Activated T-helper 1 cell treated with anti-CD3 and anti-CD28 coated beads, Interleukin-12 subunit alpha, Interleukin-12 subunit beta, Interleukin-2, Interleukin-4 antibody, amounts not matched to agents 30 ng/mL and 10 ng/mL and 1 ng/mL, durations not matched to agents 14 hours and 24 hours and 36 hours (primary cell): ENCODE measurements around the gene DAPK1. TPM values are rescaled to one million over a fixed set of nuclear protein-coding genes. Genes with fewer than 3 reads are reported as not detected.

Experiments used
- DNase-seq: peaks from one replicate; pipeline ENCODE4 v3.0.0; 2021; ENCODE audit warnings: low spot score
- H3K27ac Mint-ChIP-seq: one replicate; pipeline ENCODE4 v1.8.0; 2021; ENCODE audit warnings: mild to moderate bottlenecking, mixed read lengths
- H3K27me3 Mint-ChIP-seq: one replicate; pipeline ENCODE4 v1.8.0; 2022; ENCODE audit warnings: mild to moderate bottlenecking, moderate library complexity, mixed read lengths; ENCODE audit not compliant: insufficient read depth
- H3K36me3 Mint-ChIP-seq: one replicate; pipeline ENCODE4 v1.8.0; 2021; ENCODE audit warnings: low read depth, mixed read lengths
- H3K4me1 Mint-ChIP-seq: one replicate; pipeline ENCODE4 v1.8.0; 2021; ENCODE audit warnings: low read depth, mixed read lengths
- H3K4me3 Mint-ChIP-seq: one replicate; pipeline ENCODE4 v1.8.0; 2021; ENCODE audit warnings: mild to moderate bottlenecking, moderate library complexity, mixed read lengths
- H3K9me3 Mint-ChIP-seq: one replicate; pipeline ENCODE4 v1.8.0; 2021; ENCODE audit warnings: mixed read lengths
- intact Hi-C: fragments of 100-400 bp; cut with micrococcal nuclease; formaldehyde crosslinking; loops from one replicate; pipeline ENCODE4 v1.15.1; 2024
- total RNA-seq: library from RNA; stranded (reverse); gene quantifications from 2 replicates; pipeline ENCODE4 v1.2.3, GENCODE V29; 2022

Gene DAPK1
- total RNA-seq, 1 donor from 2014 or later, result 2.8 TPM

- no peaks in the 10 kb centered on the region for H3K4me1 Mint-ChIP-seq
- H3K27ac Mint-ChIP-seq, result no peak overlapping the region
- no peaks in the 10 kb centered on the region for H3K9me3 Mint-ChIP-seq
- H3K4me3 Mint-ChIP-seq, result no peak overlapping the region
- intact Hi-C loops, result no loop called here
- H3K27me3 Mint-ChIP-seq, result no peaks in the 10 kb centered on the region
- no peak for DNase-seq
- H3K36me3 Mint-ChIP-seq, result no peaks in the 10 kb centered on the region
Observed at GRCh38 chr9:87479801-87480201, 17.9 kb upstream of the DAPK1 start.

- intact Hi-C loops, result no loop called here
- Mint-ChIP-seq H3K4me3 (no peak overlapping the region), H3K36me3 (no peaks in the 10 kb centered on the region), H3K9me3 (no peaks in the 10 kb centered on the region), H3K27me3 (no peaks in the 10 kb centered on the region), H3K4me1 (no peaks in the 10 kb centered on the region), H3K27ac (no peak overlapping the region)
- DNase-seq, result no peak
Observed at GRCh38 chr9:87481890-87482855, 15.5 kb upstream of the DAPK1 start.

- Mint-ChIP-seq H3K4me3 (no peak overlapping the region), H3K27me3 (peaks cover 20% of the 10 kb centered on the region), H3K4me1 (no peaks in the 10 kb centered on the region), H3K36me3 (no peaks in the 10 kb centered on the region), H3K27ac (no peak overlapping the region), H3K9me3 (no peaks in the 10 kb centered on the region)
- no peak for DNase-seq
- intact Hi-C loops, result no loop called here
Observed at GRCh38 chr9:87490225-87490624, 7.4 kb upstream of the DAPK1 start.

- no peak for DNase-seq
- Mint-ChIP-seq H3K27me3 (peaks cover 23% of the 10 kb centered on the region), H3K4me1 (no peaks in the 10 kb centered on the region), H3K36me3 (no peaks in the 10 kb centered on the region), H3K27ac (no peak overlapping the region), H3K9me3 (no peaks in the 10 kb centered on the region), H3K4me3 (no peak overlapping the region)
- intact Hi-C loops, result no loop called here
Observed at GRCh38 chr9:87490907-87491306, 6.8 kb upstream of the DAPK1 start.

GRCh38 chr9:87491523-87491922 lies 6.1 kb upstream of the DAPK1 start:
- Mint-ChIP-seq H3K4me3 (no peak overlapping the region), H3K27ac (no peak overlapping the region), H3K9me3 (no peaks in the 10 kb centered on the region), H3K27me3 (peaks cover 29% of the 10 kb centered on the region), H3K36me3 (no peaks in the 10 kb centered on the region), H3K4me1 (no peaks in the 10 kb centered on the region)
- DNase-seq, result no peak
- intact Hi-C loops, result no loop called here

- no peak overlapping the region for H3K27ac Mint-ChIP-seq
- DNase-seq, result no peak
- intact Hi-C loops, result no loop called here
- H3K36me3 Mint-ChIP-seq, result no peaks in the 10 kb centered on the region
- no peaks in the 10 kb centered on the region for H3K9me3 Mint-ChIP-seq
- no peak overlapping the region for H3K4me3 Mint-ChIP-seq
- no peaks in the 10 kb centered on the region for H3K4me1 Mint-ChIP-seq
- peaks cover 38% of the 10 kb centered on the region for H3K27me3 Mint-ChIP-seq
Observed at GRCh38 chr9:87492642-87493041, 5.0 kb upstream of the DAPK1 start.

- intact Hi-C loops, result loop anchor here (5.0 kb wide), 1 partner anchor 33 kb away; no protein-coding TSS in a partner anchor
- Mint-ChIP-seq H3K27me3 (peaks cover 52% of the 10 kb centered on the region), H3K9me3 (no peaks in the 10 kb centered on the region), H3K4me3 (no peak overlapping the region), H3K27ac (no peak overlapping the region), H3K36me3 (no peaks in the 10 kb centered on the region), H3K4me1 (no peaks in the 10 kb centered on the region)
- DNase-seq, result no peak
Observed at GRCh38 chr9:87494970-87495471, 2.6 kb upstream of the DAPK1 start.

- Mint-ChIP-seq H3K9me3 (no peaks in the 10 kb centered on the region), H3K4me1 (peaks cover 10% of the 10 kb centered on the region), H3K36me3 (no peaks in the 10 kb centered on the region), H3K27me3 (peaks cover 55% of the 10 kb centered on the region), H3K27ac (no peak overlapping the region), H3K4me3 (no peak overlapping the region)
- DNase-seq, result no peak
- intact Hi-C loops, result loop anchor here (5.0 kb wide), 1 partner anchor 35 kb away; no protein-coding TSS in a partner anchor
Observed at GRCh38 chr9:87497080-87497603, 525 bp upstream of the DAPK1 start.

GRCh38 chr9:87498046-87498810 lies 561 bp downstream of the DAPK1 start:
- Mint-ChIP-seq H3K27me3 (peaks cover 49% of the 10 kb centered on the region), H3K36me3 (no peaks in the 10 kb centered on the region), H3K4me3 (no peak overlapping the region), H3K4me1 (peaks cover 10% of the 10 kb centered on the region), H3K9me3 (no peaks in the 10 kb centered on the region), H3K27ac (no peak overlapping the region)
- DNase-seq, result no peak
- intact Hi-C loops, result loop anchor here (5.0 kb wide), 1 partner anchor 36 kb away; no protein-coding TSS in a partner anchor

- peak overlapping the region; percentile 66 for H3K4me3 Mint-ChIP-seq
- no peaks in the 10 kb centered on the region for H3K36me3 Mint-ChIP-seq
Observed at GRCh38 chr9:87498811-87499360, 1.2 kb downstream of the DAPK1 start.

GRCh38 chr9:87499424-87500017 lies 1.9 kb downstream of the DAPK1 start:
- Mint-ChIP-seq H3K27me3 (peaks cover 46% of the 10 kb centered on the region), H3K27ac (no peak overlapping the region), H3K4me3 (peak overlapping the region; percentile 66), H3K9me3 (no peaks in the 10 kb centered on the region), H3K36me3 (no peaks in the 10 kb centered on the region), H3K4me1 (peaks cover 10% of the 10 kb centered on the region)
- no peak for DNase-seq
- intact Hi-C loops, result loop anchor here (1.0 to 5.0 kb wide), 2 partner anchors 37 kb away; no protein-coding TSS in a partner anchor

More at GRCh38 chr9:87498811-87499360, 1.2 kb downstream of the DAPK1 start:
- Mint-ChIP-seq H3K4me1 (peaks cover 10% of the 10 kb centered on the region), H3K27me3 (peaks cover 47% of the 10 kb centered on the region), H3K27ac (no peak overlapping the region), H3K9me3 (no peaks in the 10 kb centered on the region)
- DNase-seq, result no peak
- intact Hi-C loops, result loop anchor here (5.0 kb wide), 1 partner anchor 37 kb away; no protein-coding TSS in a partner anchor
